Activated CD4-positive, alpha-beta memory T cell treated with anti-CD3 and anti-CD28 coated beads, Interleukin-2, amount 10 ng/mL, durations not matched to agents 7 days and 5 days (primary cell): ENCODE results near the gene KLHL18. TPM values are rescaled to one million over a fixed set of nuclear protein-coding genes. Genes with fewer than 3 reads are reported as not detected.

Experiments used
- total RNA-seq, 2 experiments: library from RNA; stranded (reverse); gene quantifications; one replicate each; pipeline ENCODE4 v1.2.3, GENCODE V29; 2021

KLHL18 gene
- total RNA-seq, 2 experiments from 2014 or later = 19.4 to 21.2 TPM

Other genes with a start within 250 kb of the KLHL18 start
- gene SETD2, start 118.8 kb upstream of the KLHL18 start, total RNA-seq = 10 to 100 TPM; 37.4 to 41.5 TPM
- gene KIF9, start 145 bp upstream of the KLHL18 start, total RNA-seq = 1 to 10 TPM; 3.1 to 3.4 TPM
- gene PTPN23, start 98.1 kb downstream of the KLHL18 start, total RNA-seq = 10 to 100 TPM; 26.8 to 28.7 TPM
- gene SCAP, start 193.0 kb downstream of the KLHL18 start, total RNA-seq = 10 to 100 TPM; 53.6 to 56.5 TPM
- 10 to 100 TPM; 34.9 to 36.6 TPM for gene ELP6, start 230.8 kb downstream of the KLHL18 start, total RNA-seq